LHCN-M2 (cell line): ENCODE measurements around the gene APOBEC3H. TPM values are rescaled to one million over a fixed set of nuclear protein-coding genes. Genes with fewer than 3 reads are reported as not detected.

Experiments used
- total RNA-seq: library from RNA; depleted of rRNA; stranded (reverse); fragments of >200 nt; gene quantifications from 2 replicates; pipeline ENCODE4 v1.2.3, GENCODE V29; 2014; rRNA removed

APOBEC3H gene
- total RNA-seq, 1 experiment from 2014 or later = 0.63 TPM

Other genes starting within 250 kb of the APOBEC3H start
- gene CBX6, start 225.0 kb upstream of the APOBEC3H start, total RNA-seq = 29.0 TPM in 2 replicates
- not detected in 2 replicates for gene APOBEC3A, start 139.6 kb upstream of the APOBEC3H start, total RNA-seq
- 23.3 and 30.7 TPM in 2 replicates for gene APOBEC3B, start 114.9 kb upstream of the APOBEC3H start, total RNA-seq
- 13.5 and 14.0 TPM in 2 replicates for gene APOBEC3C, start 83.0 kb upstream of the APOBEC3H start, total RNA-seq
- gene APOBEC3D, start 76.1 kb upstream of the APOBEC3H start, total RNA-seq = 0.11 TPM in 1 of 2 replicates, not detected in the other
- gene APOBEC3F, start 56.4 kb upstream of the APOBEC3H start, total RNA-seq = 0.38 and 3.8 TPM in 2 replicates
- 4.2 and 6.1 TPM in 2 replicates for gene APOBEC3G, start 20.0 kb upstream of the APOBEC3H start, total RNA-seq
- 1.3 and 3.3 TPM in 2 replicates for gene CBX7, start 55.4 kb downstream of the APOBEC3H start, total RNA-seq
- gene PDGFB, start 147.7 kb downstream of the APOBEC3H start, total RNA-seq = 1.2 and 4.1 TPM in 2 replicates
- gene RPL3, start 222.4 kb downstream of the APOBEC3H start, total RNA-seq = 1,098 and 1,908 TPM in 2 replicates